ENCODE measurements around the gene SIL1. TPM values are rescaled to one million over a fixed set of nuclear protein-coding genes. Genes with fewer than 3 reads are reported as not detected.

The SIL1 gene
- total RNA-seq, 1 experiment from 2014 or later: 10.7 TPM

DNA sequence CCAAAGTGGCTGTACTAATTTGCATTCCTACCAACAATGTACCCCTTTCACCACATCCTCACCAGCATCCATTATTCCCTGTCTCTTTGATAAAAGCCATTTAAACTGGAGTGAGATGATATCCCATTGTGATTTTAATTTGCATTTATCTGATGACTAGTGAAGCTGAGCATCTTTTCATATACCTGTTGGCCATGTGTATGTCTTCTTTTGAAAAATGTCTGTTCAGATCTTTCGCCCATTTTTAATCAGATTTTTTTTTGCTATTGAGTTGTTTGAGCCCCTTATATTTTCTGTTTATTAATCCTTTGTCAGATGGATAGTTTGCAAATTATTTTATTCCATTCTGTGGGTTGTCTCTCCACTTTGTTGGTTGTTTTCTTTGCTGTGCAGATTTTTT is 202.0 kb downstream of the SIL1 start (continued):
- TF ChIP-seq, protein P1, sequence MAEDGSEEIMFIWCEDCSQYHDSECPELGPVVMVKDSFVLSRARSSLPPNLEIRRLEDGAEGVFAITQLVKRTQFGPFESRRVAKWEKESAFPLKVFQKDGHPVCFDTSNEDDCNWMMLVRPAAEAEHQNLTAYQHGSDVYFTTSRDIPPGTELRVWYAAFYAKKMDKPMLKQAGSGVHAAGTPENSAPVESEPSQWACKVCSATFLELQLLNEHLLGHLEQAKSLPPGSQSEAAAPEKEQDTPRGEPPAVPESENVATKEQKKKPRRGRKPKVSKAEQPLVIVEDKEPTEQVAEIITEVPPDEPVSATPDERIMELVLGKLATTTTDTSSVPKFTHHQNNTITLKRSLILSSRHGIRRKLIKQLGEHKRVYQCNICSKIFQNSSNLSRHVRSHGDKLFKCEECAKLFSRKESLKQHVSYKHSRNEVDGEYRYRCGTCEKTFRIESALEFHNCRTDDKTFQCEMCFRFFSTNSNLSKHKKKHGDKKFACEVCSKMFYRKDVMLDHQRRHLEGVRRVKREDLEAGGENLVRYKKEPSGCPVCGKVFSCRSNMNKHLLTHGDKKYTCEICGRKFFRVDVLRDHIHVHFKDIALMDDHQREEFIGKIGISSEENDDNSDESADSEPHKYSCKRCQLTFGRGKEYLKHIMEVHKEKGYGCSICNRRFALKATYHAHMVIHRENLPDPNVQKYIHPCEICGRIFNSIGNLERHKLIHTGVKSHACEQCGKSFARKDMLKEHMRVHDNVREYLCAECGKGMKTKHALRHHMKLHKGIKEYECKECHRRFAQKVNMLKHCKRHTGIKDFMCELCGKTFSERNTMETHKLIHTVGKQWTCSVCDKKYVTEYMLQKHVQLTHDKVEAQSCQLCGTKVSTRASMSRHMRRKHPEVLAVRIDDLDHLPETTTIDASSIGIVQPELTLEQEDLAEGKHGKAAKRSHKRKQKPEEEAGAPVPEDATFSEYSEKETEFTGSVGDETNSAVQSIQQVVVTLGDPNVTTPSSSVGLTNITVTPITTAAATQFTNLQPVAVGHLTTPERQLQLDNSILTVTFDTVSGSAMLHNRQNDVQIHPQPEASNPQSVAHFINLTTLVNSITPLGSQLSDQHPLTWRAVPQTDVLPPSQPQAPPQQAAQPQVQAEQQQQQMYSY (CRISPR knock-in tag; IDR thresholded peaks at IDR 0.05): no peak

DNA sequence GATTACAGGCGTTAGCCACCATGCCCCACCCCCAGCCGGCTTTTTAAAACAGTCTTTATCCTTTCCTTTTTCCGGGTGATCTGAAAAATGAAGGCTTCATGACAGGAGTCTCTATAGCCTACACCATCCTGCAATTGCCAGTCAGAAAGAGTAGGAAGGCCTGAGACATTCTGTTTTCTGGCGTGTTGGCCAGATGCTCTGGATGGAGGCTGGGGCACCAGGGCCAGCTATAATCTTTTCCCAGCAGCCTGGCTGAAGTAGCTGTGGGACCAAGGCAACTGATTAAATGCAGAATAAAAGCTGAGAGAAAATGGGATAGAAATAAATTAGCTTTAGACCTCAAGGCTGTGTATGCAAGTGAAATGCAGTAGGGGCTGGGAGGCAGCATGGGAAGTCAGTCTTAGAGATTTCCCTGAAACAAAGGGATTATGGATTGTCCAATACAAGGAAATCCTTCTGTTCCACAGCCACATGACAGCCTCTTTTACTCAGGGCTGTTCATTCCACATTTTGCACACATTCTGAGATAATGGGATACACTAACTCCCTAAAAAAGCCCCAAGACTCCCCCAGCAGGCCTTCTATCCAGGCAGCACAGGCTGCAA is 207.1 kb downstream of the SIL1 start:
- POLR2A ChIA-PET: no interaction called here
- CTCF ChIA-PET: no interaction called here
- H3K4me3 Mint-ChIP-seq: no peak overlapping the region
- H3K4me1 Mint-ChIP-seq: no peaks in the 10 kb centered on the region
- no peaks in the 10 kb centered on the region for H3K27me3 Mint-ChIP-seq (ENCODE audit: low read depth)
- peaks cover 2% of the 10 kb centered on the region for H3K36me3 Mint-ChIP-seq
- H3K9me3 Mint-ChIP-seq: peaks cover 6% of the 10 kb centered on the region
- ATAC-seq (no peak), DNase-seq (ENCODE audit: low spot score) (no peak)
- TF ChIP-seq, protein P1 (CRISPR knock-in tag; IDR thresholded peaks at IDR 0.05): no peak
- TF ChIP-seq, protein P2, sequence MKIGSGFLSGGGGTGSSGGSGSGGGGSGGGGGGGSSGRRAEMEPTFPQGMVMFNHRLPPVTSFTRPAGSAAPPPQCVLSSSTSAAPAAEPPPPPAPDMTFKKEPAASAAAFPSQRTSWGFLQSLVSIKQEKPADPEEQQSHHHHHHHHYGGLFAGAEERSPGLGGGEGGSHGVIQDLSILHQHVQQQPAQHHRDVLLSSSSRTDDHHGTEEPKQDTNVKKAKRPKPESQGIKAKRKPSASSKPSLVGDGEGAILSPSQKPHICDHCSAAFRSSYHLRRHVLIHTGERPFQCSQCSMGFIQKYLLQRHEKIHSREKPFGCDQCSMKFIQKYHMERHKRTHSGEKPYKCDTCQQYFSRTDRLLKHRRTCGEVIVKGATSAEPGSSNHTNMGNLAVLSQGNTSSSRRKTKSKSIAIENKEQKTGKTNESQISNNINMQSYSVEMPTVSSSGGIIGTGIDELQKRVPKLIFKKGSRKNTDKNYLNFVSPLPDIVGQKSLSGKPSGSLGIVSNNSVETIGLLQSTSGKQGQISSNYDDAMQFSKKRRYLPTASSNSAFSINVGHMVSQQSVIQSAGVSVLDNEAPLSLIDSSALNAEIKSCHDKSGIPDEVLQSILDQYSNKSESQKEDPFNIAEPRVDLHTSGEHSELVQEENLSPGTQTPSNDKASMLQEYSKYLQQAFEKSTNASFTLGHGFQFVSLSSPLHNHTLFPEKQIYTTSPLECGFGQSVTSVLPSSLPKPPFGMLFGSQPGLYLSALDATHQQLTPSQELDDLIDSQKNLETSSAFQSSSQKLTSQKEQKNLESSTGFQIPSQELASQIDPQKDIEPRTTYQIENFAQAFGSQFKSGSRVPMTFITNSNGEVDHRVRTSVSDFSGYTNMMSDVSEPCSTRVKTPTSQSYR (CRISPR knock-in tag; IDR thresholded peaks at IDR 0.05): no peak
- TF ChIP-seq HMGA2 (CRISPR knock-in tag; IDR thresholded peaks at IDR 0.05): no peak
- TF ChIP-seq, protein P3, sequence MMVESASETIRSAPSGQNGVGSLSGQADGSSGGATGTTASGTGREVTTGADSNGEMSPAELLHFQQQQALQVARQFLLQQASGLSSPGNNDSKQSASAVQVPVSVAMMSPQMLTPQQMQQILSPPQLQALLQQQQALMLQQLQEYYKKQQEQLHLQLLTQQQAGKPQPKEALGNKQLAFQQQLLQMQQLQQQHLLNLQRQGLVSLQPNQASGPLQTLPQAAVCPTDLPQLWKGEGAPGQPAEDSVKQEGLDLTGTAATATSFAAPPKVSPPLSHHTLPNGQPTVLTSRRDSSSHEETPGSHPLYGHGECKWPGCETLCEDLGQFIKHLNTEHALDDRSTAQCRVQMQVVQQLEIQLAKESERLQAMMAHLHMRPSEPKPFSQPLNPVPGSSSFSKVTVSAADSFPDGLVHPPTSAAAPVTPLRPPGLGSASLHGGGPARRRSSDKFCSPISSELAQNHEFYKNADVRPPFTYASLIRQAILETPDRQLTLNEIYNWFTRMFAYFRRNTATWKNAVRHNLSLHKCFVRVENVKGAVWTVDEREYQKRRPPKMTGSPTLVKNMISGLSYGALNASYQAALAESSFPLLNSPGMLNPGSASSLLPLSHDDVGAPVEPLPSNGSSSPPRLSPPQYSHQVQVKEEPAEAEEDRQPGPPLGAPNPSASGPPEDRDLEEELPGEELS (CRISPR knock-in tag; IDR thresholded peaks at IDR 0.05): no peak
- TF ChIP-seq, protein P4, sequence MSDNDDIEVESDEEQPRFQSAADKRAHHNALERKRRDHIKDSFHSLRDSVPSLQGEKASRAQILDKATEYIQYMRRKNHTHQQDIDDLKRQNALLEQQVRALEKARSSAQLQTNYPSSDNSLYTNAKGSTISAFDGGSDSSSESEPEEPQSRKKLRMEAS (CRISPR knock-in tag; IDR thresholded peaks at IDR 0.05): no peak
- no peak for TF ChIP-seq SP1 (CRISPR knock-in tag; conservative IDR thresholded peaks at IDR 0.05)
- TF ChIP-seq, protein P5, sequence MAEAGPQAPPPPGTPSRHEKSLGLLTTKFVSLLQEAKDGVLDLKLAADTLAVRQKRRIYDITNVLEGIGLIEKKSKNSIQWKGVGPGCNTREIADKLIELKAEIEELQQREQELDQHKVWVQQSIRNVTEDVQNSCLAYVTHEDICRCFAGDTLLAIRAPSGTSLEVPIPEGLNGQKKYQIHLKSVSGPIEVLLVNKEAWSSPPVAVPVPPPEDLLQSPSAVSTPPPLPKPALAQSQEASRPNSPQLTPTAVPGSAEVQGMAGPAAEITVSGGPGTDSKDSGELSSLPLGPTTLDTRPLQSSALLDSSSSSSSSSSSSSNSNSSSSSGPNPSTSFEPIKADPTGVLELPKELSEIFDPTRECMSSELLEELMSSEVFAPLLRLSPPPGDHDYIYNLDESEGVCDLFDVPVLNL (CRISPR knock-in tag; IDR thresholded peaks at IDR 0.05; ENCODE audit: borderline replicate concordance, low read depth): no peak
- no peak for TF ChIP-seq ELF4 (CRISPR knock-in tag; IDR thresholded peaks at IDR 0.05; ENCODE audit: low read depth)
- TF ChIP-seq RELA (CRISPR knock-in tag; IDR thresholded peaks at IDR 0.05; ENCODE audit: borderline replicate concordance): no peak
- TF ChIP-seq TCF7 (CRISPR knock-in tag; IDR thresholded peaks at IDR 0.05; ENCODE audit: low read depth): no peak
- H3K27ac Mint-ChIP-seq: no peak overlapping the region

Measured in WTC11 (cell line).